ENCODE results near the gene OLFML2B.

OLFML2B gene

GRCh38 chr1:161978011-161978790, 45.5 kb downstream of the OLFML2B start:
- no peak for DNase-seq (ENCODE audit: low read depth in 3 of 3)

- no peak for DNase-seq (ENCODE audit: low read depth in 3 of 3)
Observed at GRCh38 chr1:161973924-161974845, 49.5 kb downstream of the OLFML2B start.

DNA sequence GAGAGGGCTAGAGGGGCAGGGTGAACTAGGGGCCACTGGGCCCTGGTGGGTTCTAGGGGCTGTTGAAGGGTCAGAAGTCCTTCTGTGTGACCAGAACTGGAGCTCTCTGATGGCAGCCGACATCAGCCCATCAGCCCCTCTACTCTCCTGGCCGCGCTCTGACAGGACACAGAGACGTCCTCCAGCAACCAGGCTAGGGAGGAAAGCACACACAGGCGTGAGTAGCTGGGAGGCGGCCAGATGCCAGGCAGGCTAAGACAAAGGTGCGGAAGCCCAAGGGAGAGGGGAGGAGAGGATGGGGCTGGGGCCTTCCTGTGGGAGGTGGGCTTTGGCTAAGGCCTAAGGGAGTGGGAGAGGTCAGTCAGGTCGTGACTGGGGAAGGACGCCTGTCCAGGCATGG, 50.8 kb downstream of the OLFML2B start:
- no peak for DNase-seq (ENCODE audit: low read depth in 3 of 3)

DNA sequence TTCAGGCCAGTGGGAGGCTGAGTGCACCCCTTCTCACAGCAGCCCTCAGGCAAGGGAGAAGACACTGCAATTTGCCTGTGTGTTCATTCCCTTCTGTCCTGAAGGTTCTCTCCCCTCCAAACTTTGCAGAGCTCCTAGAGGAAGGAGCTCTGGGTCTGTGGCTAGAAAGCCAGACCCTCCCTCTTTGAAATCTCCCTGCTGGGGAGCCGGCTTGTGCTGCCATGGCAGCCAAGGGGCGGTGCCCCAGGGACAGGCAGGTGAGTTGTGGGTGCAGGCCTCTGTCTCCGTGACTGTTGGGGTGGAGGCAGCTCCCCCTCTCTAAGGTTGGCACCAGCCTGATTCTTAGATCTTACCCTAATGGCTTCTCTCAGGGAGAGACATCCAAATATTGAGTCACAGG, 53.0 kb downstream of the OLFML2B start:
- DNase-seq (ENCODE audit: low read depth in 3 of 3) = no peak

DNA sequence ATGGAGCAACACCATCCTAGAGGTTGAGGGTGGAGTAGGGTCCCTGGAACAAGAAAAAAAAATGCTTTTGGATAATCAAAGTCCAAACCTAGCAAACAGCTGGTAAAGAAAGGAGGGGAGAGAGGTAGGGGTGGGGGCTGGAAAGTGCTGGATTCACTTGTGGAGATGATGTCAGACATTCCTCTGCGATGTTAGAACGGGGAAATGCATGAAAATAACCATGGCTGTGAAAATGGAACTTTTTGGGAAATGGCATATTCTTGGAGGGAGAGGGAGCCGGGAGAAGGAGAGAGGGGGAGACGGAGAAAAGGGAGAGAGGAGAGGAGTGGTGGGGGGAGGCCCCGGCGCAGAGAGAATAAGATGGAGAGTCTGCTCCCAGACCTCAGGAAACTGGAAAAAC, 53.6 kb downstream of the OLFML2B start:
- no peak for DNase-seq (ENCODE audit: low read depth in 3 of 3)

- DNase-seq (ENCODE audit: low read depth in 3 of 3) = no peak
Observed at GRCh38 chr1:161966067-161966466, 57.6 kb downstream of the OLFML2B start.

GRCh38 chr1:161962091-161962887, 61.4 kb downstream of the OLFML2B start:
- DNase-seq (ENCODE audit: low read depth in 3 of 3) = peak in 2 of 3 experiments; percentile 35 to 47

DNA sequence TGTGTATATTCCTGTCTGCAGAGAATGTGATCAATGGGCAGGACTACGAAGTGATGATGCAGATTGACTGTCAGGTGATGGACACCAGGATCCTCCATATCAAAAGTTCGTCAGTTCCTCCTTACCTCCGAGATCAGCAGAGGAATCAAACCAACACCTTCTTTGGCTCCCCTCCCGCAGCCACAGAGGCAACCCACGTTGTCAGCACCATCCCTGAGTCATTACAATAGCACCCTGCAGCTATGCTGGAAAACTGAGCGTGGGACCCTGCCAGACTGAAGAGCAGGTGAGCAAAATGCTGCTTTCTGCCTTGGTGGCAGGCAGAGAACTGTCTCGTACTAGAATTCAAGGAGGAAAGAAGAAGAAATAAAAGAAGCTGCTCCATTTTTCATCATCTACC, 65.2 kb downstream of the OLFML2B start:
- peak in 1 of 3 experiments; percentile 12 for DNase-seq (ENCODE audit: low read depth in 3 of 3)

GRCh38 chr1:161956930-161957329, 66.7 kb downstream of the OLFML2B start:
- no peak for DNase-seq (ENCODE audit: low read depth in 3 of 3)

- no peak for DNase-seq (ENCODE audit: low read depth in 3 of 3)
Observed at GRCh38 chr1:161956097-161956496, 67.6 kb downstream of the OLFML2B start.

GRCh38 chr1:161955606-161956005, 68.1 kb downstream of the OLFML2B start:
- DNase-seq (ENCODE audit: low read depth in 3 of 3) = no peak

- no peak for DNase-seq (ENCODE audit: low read depth in 3 of 3)
Observed at GRCh38 chr1:161954466-161954865, 69.2 kb downstream of the OLFML2B start.

DNA sequence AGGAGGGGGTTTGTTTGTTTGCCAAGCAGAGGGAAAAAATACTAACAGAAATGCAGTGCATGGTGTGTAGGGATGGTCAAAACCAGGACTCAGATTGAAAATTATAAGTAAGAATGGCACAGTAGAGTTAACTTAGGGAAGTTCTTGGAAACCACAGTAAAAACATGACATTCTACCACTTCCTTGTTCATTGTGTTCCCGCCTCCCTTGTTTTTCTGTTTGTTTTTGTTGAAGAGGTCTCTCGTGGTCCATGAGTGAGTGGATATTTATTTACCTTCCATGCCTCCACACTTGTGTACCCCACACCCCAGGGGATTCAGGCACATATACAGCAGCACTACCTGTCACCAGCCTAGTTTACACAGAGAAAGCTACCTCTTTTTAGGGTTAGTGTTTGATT, 69.6 kb downstream of the OLFML2B start:
- no peak for DNase-seq (ENCODE audit: low read depth in 3 of 3)

DNA sequence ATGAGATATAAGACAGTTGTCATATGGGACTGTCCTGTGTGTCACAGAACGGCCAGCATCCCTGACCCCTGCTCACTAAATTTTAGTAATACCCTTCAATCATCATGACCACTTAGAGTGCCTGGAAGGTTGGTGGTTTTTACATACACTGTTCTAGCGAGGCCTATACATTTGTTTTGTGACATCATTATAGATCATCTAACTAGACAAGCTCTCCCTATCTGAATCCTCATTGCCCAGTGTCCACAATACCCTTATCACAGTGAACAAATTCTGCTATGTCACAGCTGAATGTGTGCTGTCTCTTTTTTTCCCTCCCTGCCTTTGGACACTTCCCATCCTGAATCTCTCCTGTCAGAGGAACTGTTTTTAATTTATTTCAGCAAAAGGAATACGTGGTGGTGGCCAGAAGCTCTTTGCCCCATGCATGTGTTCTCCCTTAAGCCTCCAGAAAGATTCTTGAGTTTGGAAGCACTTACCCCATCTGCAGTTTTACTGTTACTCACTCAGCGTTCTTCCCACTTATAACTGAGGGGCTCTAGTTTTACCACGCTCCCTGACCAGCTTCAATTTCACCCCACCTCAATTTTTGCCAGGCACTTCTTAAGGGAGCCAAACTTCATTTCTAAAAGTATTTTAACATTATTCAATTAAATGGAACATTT, 70.3 kb downstream of the OLFML2B start:
- no peak for DNase-seq (ENCODE audit: low read depth in 3 of 3)

- DNase-seq (ENCODE audit: low read depth in 3 of 3) = no peak
Observed at GRCh38 chr1:161952607-161953172, 71.0 kb downstream of the OLFML2B start.

- no peak for DNase-seq (ENCODE audit: low read depth in 3 of 3)
Observed at GRCh38 chr1:161951646-161952045, 72.0 kb downstream of the OLFML2B start.

DNA sequence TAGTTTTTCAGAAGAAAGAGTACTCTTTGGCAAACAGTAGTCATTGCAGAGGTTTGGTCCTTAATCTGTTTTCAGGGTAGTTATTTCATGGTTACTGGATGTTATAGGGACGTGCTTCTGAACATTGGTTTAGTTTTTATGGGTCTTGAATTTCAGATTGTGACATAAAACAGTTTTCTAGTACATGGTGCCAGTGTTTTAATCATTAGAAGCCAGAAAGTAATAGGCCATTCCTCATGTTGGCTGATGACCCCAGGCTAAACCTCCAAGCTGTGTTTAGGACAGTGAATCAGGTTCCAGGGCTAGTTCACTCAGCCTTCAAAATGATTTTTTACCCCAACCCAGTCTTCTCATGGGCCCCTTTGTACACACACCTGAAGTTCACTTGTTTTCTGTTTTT, 73.3 kb downstream of the OLFML2B start:
- DNase-seq (ENCODE audit: low read depth in 3 of 3) = no peak

DNA sequence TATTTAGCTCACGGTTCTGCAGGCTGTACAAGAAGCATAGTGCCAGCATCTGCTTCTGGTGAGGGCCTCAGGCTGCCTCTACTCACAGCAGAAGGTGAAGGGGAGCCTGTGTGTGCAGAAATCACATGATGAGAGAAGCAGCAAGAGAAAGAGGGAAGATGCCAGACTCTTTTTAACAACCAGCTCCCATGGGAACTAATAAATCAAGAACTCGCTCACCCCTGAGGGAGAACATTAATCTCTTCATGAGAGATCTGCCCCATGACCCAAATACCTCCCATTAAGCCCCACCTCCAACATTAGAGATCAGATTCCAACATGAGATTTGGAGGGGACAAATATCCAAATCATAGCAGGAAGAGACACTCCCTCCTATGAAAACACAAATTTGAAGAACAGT, 74.1 kb downstream of the OLFML2B start:
- DNase-seq (ENCODE audit: low read depth in 3 of 3) = no peak

GRCh38 chr1:161948435-161948834, 75.2 kb downstream of the OLFML2B start:
- no peak for DNase-seq (ENCODE audit: low read depth in 3 of 3)

DNA sequence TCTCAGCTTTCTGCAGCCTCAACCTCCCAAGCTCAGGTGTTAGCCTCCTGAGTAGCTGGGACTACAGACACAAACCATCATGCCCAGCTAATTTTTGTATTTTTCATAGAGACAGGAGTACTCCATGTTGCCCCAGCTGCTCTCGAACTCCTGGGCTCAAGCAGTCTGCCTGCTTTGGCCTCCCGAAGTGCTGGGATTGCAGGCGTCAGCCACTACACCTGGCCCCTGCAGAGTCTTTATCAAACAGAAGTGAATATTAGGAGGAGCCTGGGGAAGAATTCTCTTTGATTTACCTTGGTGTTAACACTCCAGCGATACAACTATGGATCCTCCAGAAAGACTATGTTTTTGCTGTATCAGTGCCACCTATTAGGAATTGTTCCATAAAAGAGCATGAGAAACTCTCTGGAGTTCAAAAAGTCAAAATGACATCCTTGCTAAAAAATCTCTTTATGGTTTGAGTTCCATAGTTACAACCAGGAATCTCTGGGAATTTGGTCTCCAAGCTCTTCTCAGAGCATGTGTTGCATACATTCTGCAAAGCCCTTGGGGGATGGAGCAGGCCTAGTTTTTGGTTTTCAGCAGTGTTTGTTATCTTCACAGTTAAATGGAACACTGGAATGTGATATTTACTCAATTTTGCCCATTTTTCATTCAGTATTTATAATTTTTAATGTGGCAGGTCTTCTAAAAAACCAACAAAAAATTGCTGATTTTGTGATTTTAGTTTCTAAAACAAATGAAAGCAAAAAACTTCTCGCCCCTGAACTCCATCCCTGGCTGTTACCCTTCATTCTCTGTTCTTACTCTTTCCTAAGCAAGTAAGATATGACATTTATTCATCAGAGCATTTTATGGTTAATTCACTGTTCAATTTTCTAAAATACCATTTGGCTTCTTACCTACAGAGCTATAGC, 77.3 kb downstream of the OLFML2B start:
- DNase-seq (ENCODE audit: low read depth in 3 of 3) = no peak
